ENCODE results near the gene RAB5IF. TPM values are rescaled to one million over a fixed set of nuclear protein-coding genes. Genes with fewer than 3 reads are reported as not detected.

RAB5IF gene
- polyA plus RNA-seq, 1 experiment: 151 TPM

DNA sequence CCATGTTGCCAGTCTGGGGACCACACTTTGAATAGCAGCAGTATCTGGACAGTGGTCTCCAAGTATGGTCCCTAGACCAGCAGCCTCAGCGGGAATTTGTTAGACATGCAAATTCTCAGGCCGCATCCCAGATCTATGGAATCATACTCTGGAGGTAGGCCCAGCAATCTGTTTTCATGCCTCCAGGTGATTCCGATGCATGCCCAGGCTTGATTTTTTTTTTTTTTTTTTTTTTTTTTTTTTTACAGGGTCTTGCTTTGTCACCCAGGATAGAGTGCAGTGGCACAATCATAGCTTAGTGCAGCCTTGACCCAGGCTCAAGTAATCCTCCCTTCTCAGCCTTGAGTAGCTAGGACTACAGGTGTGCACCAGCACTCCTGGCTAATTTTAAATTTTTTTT is 41.1 kb downstream of the RAB5IF start:
- no peak overlapping the region for H3K4me3 ChIP-seq (ENCODE audit: low read depth, low read length)
- CTCF ChIA-PET: no interaction called here
- POLR2A ChIA-PET: no interaction called here
- TF ChIP-seq, protein P1, sequence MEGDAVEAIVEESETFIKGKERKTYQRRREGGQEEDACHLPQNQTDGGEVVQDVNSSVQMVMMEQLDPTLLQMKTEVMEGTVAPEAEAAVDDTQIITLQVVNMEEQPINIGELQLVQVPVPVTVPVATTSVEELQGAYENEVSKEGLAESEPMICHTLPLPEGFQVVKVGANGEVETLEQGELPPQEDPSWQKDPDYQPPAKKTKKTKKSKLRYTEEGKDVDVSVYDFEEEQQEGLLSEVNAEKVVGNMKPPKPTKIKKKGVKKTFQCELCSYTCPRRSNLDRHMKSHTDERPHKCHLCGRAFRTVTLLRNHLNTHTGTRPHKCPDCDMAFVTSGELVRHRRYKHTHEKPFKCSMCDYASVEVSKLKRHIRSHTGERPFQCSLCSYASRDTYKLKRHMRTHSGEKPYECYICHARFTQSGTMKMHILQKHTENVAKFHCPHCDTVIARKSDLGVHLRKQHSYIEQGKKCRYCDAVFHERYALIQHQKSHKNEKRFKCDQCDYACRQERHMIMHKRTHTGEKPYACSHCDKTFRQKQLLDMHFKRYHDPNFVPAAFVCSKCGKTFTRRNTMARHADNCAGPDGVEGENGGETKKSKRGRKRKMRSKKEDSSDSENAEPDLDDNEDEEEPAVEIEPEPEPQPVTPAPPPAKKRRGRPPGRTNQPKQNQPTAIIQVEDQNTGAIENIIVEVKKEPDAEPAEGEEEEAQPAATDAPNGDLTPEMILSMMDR (IDR thresholded peaks at IDR 0.05; ENCODE audit: low read depth, low read length): no peak
- no peaks in the 10 kb centered on the region for H3K27me3 ChIP-seq (ENCODE audit: control insufficient read depth, insufficient read depth, low read length)
- no peaks in the 10 kb centered on the region for H3K9me3 ChIP-seq (ENCODE audit: control insufficient read depth, insufficient read depth, low read length)
- no peak for DNase-seq (ENCODE audit: low read depth, low spot score)
- H3K27ac ChIP-seq (ENCODE audit: low read depth, low read length): no peak overlapping the region

DNA sequence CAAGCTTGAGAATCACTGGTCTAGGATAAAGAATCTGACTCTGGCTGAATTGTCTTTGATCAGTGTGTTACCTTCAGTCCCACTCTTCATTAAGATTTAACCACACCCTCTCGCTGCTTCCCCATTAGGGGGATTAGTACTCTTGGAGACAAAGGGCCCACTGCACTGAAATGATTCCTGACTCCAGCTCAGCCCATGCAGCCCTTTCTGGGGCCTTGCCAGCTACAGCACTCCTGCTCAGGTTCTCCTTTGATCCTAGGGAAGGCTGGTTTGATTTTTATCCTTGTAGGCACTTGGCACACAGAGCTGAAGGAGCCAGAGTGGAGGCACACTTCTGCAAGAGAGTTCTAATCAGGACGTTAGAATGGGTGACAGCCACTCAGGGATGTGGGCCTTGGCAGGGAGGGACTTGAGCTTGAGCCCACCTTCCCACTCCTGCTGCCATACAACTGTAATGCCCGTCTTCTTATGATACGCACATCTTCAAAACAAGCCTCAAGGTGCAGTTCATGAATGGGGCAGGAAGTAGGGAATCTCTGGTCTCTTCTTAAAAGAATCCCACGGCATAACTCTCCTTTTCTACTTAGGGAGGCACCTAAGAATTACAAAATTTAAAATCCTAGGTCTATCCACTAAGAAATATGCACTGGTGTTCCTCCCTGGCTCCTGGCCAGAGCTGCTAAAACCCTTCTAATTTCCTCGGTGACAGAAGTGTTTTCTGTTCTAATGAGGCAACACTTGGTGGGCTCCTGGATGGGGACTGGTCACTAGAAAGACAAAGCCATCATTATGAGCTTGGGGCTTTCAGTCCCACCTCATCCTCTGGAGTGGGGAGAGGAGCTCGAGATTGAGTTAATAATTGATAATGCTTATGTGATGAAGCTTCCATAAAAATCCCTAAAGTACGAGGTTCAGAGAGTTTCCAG is 41.9 kb downstream of the RAB5IF start:
- H3K27me3 ChIP-seq (ENCODE audit: control insufficient read depth, insufficient read depth, low read length): no peaks in the 10 kb centered on the region
- no peaks in the 10 kb centered on the region for H3K9me3 ChIP-seq (ENCODE audit: control insufficient read depth, insufficient read depth, low read length)
- H3K4me3 ChIP-seq (ENCODE audit: low read depth, low read length): no peak overlapping the region
- TF ChIP-seq, protein P1 (IDR thresholded peaks at IDR 0.05; ENCODE audit: low read depth, low read length): no peak
- DNase-seq (ENCODE audit: low read depth, low spot score): no peak
- ChIA-PET CTCF (no interaction called here), POLR2A (no interaction called here)
- H3K27ac ChIP-seq (ENCODE audit: low read depth, low read length): no peak overlapping the region

DNA sequence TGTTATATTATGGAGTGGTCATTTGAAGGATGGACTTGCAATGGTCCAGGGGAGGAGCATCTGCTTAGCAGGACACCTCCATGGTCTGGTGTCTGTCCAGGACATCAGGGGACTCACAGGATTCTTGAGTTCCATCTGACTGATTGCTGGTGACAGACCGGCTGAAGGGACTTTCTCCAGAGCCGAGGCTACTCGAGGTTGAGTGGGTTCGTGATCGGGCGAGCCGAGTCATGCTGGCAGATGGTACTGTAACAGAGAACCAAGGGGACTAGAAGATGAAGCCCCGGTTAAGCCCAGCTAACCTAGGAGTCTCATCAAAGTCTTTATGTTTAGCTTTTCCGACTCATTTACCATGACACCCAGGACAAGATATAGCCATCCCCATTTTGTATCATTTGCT is 47.9 kb downstream of the RAB5IF start:
- H3K9me3 ChIP-seq (ENCODE audit: control insufficient read depth, insufficient read depth, low read length): no peaks in the 10 kb centered on the region
- H3K4me3 ChIP-seq (ENCODE audit: low read depth, low read length): no peak overlapping the region
- ChIA-PET POLR2A (no interaction called here), CTCF (no interaction called here)
- DNase-seq (ENCODE audit: low read depth, low spot score): no peak
- H3K27me3 ChIP-seq (ENCODE audit: control insufficient read depth, insufficient read depth, low read length): no peaks in the 10 kb centered on the region
- H3K27ac ChIP-seq (ENCODE audit: low read depth, low read length): no peak overlapping the region
- TF ChIP-seq, protein P1 (IDR thresholded peaks at IDR 0.05; ENCODE audit: low read depth, low read length): no peak

- ChIA-PET POLR2A (no interaction called here), CTCF (interaction anchor here (0.9 to 1.5 kb wide), 2 partner anchors 12 to 154 kb away, joined by 3 read pairs; no protein-coding TSS in a partner anchor)
- Histone ChIP-seq H3K27me3 (ENCODE audit: control insufficient read depth, insufficient read depth, low read length) (no peaks in the 10 kb centered on the region), H3K4me3 (ENCODE audit: low read depth, low read length) (no peak overlapping the region), H3K27ac (ENCODE audit: low read depth, low read length) (no peak overlapping the region), H3K9me3 (ENCODE audit: control insufficient read depth, insufficient read depth, low read length) (no peaks in the 10 kb centered on the region)
- TF ChIP-seq, protein P1 (IDR thresholded peaks at IDR 0.05; ENCODE audit: low read depth, low read length): no peak
- no peak for DNase-seq (ENCODE audit: low read depth, low spot score)
Observed at GRCh38 chr20:36654506-36654905, 48.9 kb downstream of the RAB5IF start.

DNA sequence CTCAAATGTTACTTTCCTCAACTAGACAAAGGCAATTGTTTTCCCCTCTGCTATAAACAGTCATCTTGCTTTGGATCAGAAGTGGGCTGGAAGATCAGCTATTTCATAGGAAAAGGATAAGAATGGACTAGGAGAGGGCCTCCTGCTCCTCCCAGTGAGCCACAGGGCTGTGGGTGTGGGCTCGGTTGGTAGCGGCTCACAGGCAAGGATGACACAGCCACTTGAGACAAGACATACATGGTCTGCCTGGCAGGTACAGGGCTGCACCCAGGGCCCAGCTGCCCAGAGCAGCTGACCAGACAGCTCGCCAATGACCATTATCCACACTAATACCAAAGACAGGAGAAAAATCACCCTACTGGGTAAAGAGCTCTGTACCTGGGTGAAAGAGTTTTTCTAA is 49.4 kb downstream of the RAB5IF start:
- TF ChIP-seq, protein P1 (IDR thresholded peaks at IDR 0.05; ENCODE audit: low read depth, low read length): no peak
- POLR2A ChIA-PET: no interaction called here
- no peak overlapping the region for H3K27ac ChIP-seq (ENCODE audit: low read depth, low read length)
- CTCF ChIA-PET: interaction anchor here (0.8 to 1.5 kb wide), 2 partner anchors 11 to 256 kb away, joined by 3 read pairs; no protein-coding TSS in a partner anchor
- H3K27me3 ChIP-seq (ENCODE audit: control insufficient read depth, insufficient read depth, low read length): no peaks in the 10 kb centered on the region
- no peaks in the 10 kb centered on the region for H3K9me3 ChIP-seq (ENCODE audit: control insufficient read depth, insufficient read depth, low read length)
- H3K4me3 ChIP-seq (ENCODE audit: low read depth, low read length): no peak overlapping the region
- no peak for DNase-seq (ENCODE audit: low read depth, low spot score)
